Measurements from ENCODE around the gene ATP13A3. TPM values are rescaled to one million over a fixed set of nuclear protein-coding genes. Genes with fewer than 3 reads are reported as not detected.

ATP13A3 gene
- 260 and 269 TPM in 2 replicates for total RNA-seq

DNA sequence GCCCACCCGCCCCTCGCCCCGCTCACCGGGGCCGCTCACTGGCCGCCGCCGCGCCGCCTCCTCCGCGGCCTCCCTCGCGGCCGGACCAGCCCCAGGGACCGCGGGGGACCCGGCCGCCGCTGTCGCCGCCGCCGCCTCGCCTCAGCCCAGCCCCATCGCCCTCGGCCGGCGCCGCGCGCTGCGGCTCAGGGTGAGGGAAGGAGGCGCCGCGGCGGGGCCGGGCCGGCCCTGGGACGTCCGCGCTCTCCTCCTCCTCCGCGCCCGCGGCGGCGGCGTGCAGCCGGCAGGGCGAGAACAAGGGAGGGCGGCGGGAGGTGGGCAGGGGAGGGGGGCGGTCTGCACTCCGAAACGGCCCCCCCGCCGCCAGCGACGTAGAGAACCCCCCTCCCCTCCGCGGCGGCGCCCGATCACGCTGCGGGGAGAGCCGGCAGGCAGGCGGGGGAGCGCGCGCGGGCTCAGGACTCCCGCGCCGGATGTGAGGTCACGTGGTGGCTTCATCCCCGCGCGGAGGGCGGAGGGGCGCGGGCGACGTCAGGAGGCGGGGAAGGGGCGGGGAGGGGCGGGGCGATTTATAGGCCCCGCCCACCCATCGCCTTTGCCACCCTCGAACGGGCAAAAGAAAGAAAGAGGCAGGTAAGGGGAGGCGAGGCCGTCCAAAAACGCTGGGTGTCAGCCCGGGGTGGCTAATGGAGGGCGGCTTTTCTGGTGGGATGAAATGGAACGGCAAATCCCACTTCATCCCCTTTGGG lies at the start of gene ATP13A3:
Gene ATP13A3, minus strand, starts transcription at position 463 of the 749 bp plus-strand sequence. CDS start 24,812 bp downstream, outside the sequence.

GRCh38 chr3:194399166-194399565 lies 87.6 kb downstream of the ATP13A3 start, which contains the start of gene GP5:
Gene GP5 (minus strand): TSS chr3:194399266. CDS start chr3:194398282, 984 bp downstream.

GRCh38 chr3:194369522-194370279 lies 117.1 kb downstream of the ATP13A3 start, which contains the start of gene LRRC15:
Gene LRRC15 (minus strand): TSS chr3:194369743. CDS start chr3:194361043, 8,700 bp downstream.

Small RNA genes lying within 50 kb of the gene (small RNA-seq; reads per million reads assigned to genes)
- gene AC108676.2 (not detected), gene RNU6-1101P (not detected)

Other genes starting within 250 kb of the ATP13A3 start
- gene CPN2, start 135.7 kb downstream of the ATP13A3 start, total RNA-seq: under 0.01 TPM in 1 of 2 replicates, not detected in the other
- gene LRRC15, start 117.3 kb downstream of the ATP13A3 start, total RNA-seq: 9.0 and 14.3 TPM in 2 replicates
- gene GP5, start 87.7 kb downstream of the ATP13A3 start, total RNA-seq: not detected in 2 replicates
- 17.7 and 18.3 TPM in 2 replicates for gene TMEM44, start 146.4 kb upstream of the ATP13A3 start, total RNA-seq
- 33.2 and 38.9 TPM in 2 replicates for gene LSG1, start 185.2 kb upstream of the ATP13A3 start, total RNA-seq
- gene FAM43A, start 198.9 kb upstream of the ATP13A3 start, total RNA-seq: 9.5 and 12.0 TPM in 2 replicates

All from hair follicle dermal papilla cell (primary cell).